HG03139 (cell line): ENCODE results near the gene EME2.

Experiments used
- ATAC-seq: cut with Tn5 transposase; IDR thresholded peaks from one replicate; pipeline ENCODE4 v1.9.1; 2021; ENCODE audit not compliant: unreplicated experiment

EME2 gene

DNA sequence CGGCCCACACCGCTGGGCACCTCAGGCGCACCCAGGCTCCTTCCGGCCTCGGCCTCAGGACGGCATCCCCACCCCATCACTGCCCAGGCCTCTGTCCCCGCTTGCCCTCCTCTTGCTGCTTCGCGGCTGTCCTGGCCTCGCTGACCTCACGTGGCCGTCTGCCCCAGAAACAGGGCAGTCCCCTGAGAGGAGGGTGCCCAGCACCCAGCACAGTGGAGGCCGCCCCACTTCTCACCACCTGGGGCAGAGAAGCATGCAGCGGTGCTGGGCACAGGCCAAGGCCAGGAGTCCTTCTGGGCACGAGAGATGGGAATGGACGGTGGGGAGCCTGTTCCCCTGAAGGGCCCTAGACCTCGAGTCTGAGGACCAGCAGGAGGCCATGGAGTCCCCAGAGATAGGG is 45.1 kb downstream of the EME2 start:
- ATAC-seq, result no peak

DNA sequence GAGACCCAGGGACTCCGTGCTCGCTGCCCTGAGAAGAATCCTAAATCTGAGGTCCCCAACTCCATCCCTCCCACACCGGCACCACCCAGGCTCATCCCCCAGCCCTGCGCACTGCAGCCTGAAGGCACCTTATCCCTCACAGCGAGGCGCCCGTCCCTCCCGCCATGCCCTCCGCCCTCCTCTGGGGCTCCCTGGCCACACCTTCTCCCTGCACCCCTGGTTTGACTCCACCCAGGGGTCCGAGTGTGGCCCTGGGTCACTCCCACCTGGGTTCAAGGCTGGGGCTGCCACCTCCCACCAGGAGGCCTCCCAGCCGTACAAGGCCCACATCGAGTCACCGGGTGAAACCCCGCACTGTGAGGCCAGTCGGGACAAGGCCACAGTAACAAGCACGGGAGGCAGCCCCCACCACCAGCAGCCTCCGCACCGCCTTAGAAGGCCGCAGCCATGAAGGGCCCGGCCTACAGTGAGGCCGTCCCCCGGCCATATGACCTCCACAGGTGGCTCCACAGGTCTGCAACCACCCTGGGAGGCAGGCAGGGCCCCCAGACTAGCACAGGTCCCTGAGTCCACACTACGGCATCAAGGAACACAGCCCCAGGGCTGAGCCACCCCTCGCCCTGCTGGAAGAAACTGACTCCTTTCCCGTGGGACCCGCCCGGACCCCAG is 45.7 kb downstream of the EME2 start:
- no peak for ATAC-seq

DNA sequence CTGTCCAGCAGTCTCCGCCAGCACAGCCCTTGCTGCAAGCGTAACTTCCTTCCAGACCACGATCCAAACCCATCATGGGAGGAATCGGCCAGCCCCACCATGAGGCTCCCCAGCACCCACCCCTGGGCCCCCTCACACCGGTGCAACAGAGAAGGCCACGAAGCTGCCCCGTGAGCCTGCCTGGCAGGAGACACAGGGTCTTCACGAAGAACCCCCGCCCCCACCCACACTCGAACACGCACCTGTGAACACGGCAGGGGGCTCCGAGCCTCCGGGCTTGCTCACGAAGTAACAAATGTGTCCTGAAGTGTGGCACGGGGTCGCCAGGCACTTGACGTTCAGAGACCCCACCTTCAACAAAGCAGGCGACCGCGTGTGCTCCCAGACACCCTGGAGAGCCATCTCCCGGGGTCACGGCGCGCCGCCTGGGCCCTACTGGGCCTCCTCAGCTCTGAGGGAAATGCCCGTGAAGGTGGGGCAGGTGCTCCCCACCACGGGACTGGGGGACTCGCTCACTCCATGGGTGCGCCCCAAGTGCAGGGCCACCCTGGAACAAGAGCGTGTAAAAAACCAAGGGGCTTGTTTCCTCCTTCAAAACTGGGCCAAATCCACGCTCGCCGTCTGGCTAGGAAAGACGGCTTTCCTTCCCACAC is 46.4 kb downstream of the EME2 start:
- ATAC-seq, result no peak

DNA sequence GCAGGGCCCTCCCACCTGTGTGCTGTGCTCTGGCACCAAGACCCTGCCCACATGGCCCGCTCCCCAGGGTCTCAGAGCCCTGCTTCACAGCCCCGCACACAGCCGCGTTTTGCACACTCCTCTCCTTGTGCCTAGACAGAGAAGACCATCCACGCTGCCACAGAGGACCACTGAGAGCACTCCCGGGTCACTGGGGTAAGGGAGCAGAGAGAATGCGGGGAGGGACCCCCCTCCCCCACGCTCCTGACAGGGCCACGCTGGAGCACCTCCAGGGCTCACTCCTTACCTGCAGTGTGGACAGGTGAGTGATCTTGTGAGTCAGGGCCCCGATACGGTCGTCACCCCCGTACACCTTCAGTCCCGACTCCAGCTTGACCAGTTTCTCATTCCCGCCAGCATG is 47.0 kb downstream of the EME2 start:
- no peak for ATAC-seq

DNA sequence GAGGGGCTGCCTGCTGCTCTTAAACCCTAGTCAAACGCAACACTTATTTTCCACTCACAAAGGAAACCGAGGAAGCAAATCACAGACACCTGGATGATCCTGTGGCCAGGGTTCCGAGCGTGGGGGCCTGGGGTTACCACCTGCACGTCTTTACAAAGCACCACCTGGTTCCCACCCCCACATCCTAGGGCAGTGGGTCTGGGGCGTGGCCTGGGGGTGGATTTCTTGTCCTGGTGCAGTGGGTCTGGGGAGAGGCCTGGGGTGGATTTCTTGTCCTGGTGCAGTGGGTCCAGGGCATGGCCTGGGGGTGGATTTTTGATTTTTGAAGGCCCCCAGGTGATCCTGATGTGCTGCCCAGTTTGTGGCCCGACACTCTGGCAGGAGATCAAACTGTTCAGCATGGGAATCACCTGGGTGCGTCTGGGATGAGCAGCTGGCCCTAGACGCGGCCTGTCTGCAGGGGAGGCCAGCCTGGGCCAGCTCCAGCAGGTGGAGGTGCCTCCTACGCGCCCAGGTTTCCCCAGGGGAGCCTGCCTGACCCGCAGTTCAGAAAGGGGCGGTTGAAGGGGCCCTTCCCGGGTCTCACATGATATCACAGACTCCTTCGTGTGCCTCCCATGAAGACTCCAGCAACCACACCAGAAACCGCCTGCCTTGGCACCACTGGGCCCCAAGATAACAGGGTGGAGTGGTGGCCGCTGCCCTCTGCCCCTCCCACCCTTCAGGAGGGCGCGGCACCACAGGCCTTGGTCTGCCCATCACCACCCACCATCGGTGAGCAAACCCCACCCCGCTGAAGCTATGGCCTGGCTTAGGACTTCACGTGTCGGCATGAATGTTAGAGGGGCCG is 47.7 kb downstream of the EME2 start:
- ATAC-seq, result no peak

DNA sequence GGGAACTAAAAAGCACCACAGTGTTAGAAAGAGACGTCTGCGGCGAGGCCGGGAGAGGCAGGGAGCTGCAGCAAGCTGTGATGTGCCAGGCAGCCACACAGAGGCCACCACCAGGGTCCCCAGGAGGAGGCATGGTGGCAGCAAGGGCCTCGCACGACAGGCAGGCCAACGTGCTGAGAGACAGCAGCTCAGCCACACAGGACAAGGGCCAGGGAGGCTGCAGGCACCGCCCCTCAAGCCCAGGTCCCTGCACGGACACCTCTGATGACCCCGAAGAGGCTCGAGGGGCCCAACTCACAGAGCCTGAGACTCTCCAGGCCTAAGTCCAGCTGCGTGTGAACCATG is 48.3 kb downstream of the EME2 start:
- no peak for ATAC-seq

DNA sequence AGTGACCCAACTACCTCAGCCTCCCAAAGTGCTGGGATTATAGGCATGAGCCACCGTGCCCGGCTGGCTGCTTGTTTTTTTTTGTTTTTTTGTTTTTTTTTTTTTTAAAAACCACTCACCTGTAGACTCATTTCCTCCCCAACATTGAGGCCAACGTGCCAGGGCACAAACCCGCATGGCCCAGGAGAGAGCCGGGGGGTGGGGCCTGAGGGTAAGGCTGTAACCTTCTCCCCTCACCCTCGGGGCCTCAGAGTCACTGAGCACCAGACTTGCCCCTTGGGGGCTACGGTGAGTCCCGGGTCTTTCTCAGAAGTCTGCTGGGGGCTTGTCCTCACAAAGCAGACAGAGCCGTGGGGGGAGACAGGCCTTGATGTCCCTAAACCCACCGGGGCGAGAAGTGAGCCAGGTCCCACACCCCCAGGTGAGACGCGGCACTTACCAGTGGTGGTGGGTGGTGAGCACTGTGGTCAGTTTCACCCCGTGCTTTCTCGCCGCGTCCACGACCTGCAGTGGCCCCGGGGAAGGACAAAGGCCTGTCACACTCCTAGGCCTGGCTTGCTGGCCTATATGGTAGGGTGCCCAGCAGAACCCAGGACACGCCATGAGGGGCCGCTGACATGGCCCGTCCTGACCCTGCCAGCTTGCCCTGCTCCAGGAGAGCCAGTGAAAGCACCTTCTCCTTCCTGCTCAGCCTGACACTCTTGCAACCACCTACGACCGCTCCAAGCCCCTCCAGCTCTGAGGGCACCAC is 49.4 kb downstream of the EME2 start:
- ATAC-seq, result no peak

DNA sequence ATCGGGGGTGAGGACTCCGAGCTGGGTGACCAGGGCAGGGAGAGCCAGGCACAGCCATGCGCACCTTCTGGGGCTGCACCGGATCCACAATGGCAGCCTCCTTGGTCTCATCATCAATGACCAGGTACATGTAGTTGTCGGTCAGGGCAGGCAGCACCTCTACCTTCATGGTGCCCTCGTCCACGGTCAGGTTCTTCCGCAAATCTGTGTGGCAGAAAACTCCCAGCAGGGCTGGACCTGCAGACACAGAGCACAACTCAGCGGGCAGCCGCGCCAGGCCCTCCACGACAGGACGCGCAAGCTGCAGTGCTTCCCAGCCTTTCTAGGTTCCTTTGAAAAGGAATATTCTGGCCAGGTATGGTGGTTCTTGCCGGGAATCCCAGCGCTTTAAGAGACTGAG is 50.2 kb downstream of the EME2 start:
- no peak for ATAC-seq

DNA sequence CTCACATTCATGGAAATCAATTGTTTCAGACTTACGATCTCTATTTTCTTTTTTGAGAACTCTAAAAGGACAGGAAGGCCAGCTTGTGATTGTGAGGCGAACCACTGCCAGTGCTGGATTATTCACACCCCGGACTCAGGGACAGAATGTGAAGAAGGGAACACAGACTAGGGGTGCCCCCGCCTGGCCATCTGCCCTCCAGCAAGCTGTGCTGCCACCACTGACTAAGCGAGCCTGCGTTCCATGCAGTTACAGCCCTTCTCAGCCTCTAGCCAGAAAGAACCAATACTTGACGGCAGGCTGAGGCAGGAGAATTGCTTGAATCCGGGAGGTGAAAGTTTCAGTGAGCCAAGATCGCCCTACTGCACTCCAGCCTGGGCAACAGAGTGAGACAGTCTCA is 51.2 kb downstream of the EME2 start:
- no peak for ATAC-seq

DNA sequence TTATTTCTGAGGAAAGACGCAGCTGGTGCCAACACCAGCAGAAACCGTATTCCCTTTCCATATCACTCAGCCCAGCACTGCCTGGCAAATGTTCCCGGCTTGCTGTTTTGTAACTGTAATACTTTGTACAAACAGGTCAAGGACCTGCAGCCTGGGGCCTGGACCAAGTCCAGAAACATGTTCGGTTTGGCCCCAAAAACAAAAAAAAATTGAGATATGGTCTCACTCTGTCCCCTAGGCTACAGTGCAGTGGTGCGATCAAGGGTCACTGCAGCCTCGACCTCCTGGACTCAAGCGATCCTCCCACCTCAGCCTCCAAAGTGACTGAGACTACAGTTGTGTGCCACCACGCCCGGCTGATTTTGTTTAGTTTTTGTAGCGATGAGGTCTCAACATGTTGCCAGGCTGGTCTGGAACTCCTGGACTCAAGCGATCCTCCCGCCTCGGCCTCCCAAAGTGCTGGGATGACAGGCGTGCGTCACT is 52.8 kb downstream of the EME2 start:
- no peak for ATAC-seq
